Hematopoietic multipotent progenitor cell treated with erythropoietin and hydrocortisone succinate and interleukin-3 and kit ligand, for 6 days (in vitro differentiated cells): Measurements from ENCODE around the gene ERRFI1.
"Not testable (repeated sequence)": the region's sequence is repeated elsewhere in the genome, so short reads cannot be mapped to it uniquely, and the experiment has no call there.

Experiments
- DNase-seq: peaks from one replicate; pipeline ENCODE4 v3.0.0-alpha.2; 2015

Gene ERRFI1

DNA sequence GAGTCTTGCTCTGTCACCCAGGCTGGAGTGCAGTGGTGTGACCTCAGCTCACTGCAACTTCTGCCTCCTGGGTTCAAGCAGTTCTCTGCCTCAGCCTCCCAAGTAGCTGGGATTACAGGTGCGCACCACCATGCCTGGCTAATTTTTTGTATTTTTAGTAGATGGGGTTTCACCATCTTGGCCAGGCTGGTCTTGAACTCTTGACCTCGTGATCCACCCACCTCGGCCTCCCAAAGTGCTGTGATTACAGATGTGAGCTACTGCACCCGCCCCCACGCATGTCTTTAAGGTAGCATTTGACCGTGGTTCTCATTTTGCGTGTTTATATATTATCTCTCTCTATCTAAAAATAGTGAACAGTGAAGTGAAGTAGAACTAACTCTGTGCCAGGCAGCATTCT lies 62.3 kb downstream of the ERRFI1 start:
- not testable (repeated sequence) for DNase-seq

GRCh38 chr1:7963378-7963730 lies 62.8 kb downstream of the ERRFI1 start:
- not testable (repeated sequence) for DNase-seq

DNA sequence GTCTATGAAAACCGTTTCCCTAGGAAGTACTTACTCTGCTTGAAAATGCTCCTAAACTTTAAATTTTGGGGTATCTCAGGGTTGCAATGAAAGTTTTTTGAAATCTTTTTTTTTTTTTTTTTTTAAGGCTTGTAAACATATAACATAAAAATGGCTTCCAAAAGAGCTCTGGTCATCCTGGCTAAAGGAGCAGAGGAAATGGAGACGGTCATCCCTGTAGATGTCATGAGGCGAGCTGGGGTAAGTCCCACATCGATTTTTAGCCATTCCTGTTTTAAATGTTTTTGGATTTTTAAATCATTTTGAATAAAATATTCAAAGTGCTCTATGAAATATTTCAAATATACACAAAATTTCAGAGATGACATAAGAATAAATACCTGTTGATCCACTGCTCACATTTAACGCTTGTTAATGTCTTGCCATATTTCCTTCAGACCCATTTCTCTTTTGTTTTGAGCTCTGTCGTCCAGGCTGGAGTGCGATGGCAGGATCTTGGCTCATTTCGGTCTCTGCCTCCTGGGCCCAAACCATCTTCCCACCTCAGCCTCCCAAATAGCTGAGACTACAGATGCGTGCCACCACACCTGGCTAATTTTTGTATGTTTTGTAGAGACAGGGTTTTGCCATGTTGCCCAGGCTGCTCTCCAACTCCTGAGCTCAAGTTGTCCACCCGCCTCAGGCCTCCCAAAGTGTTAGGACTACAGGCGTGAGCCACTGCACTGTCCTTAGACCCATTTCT lies 63.3 kb downstream of the ERRFI1 start:
- no peak for DNase-seq

DNA sequence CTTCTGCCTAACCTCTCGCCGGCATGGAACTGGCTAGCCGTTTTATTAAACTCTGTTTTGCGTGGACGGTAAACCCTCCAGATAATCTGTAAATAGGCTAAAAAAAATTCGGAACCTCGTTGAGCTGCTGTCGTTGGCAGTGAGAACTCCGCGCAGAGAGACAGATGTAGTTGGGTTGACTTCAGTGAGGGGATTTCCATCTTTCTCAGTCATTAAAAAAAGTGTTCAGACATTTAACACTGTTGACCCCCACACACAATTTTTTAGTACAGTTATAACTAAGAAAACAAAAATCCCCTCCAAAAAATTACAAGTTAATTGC lies 64.1 kb downstream of the ERRFI1 start:
- no peak for DNase-seq
